Stimulated activated CD4-positive, alpha-beta T cell treated with anti-CD3 and anti-CD28 coated beads, Interleukin-12 subunit alpha, Interleukin-12 subunit beta, amount 100 ng/mL, for 48 hours (primary cell): ENCODE measurements around the gene CLPTM1.
A peak's percentile ranks its signal among the peaks of the same experiment; 100 is the strongest.
"Not testable (repeated sequence)": the region's sequence is repeated elsewhere in the genome, so short reads cannot be mapped to it uniquely, and the experiment has no call there.

Experiments used
- DNase-seq, 3 donors: peaks; one replicate each; pipeline ENCODE4 v3.0.0-alpha.2; 2020; ENCODE audit warnings: low read depth in 2 of 3, low spot score in 1 of 3

The CLPTM1 gene

GRCh38 chr19:44939668-44940067 is 15.5 kb upstream of the CLPTM1 start:
- no peak for DNase-seq

GRCh38 chr19:44942067-44942571 is 13.1 kb upstream of the CLPTM1 start, which contains the start of gene APOC4:
TSS of gene APOC4 (plus strand) at chr19:44942237. CDS start at chr19:44942278, 41 bp downstream.
- DNase-seq, result no peak

- no peak for DNase-seq
Observed at GRCh38 chr19:44943801-44944249, 11.4 kb upstream of the CLPTM1 start.

GRCh38 chr19:44947041-44947581 is 8.1 kb upstream of the CLPTM1 start:
- DNase-seq, result no peak

- no peak for DNase-seq
Observed at GRCh38 chr19:44948237-44948636, 6.9 kb upstream of the CLPTM1 start.

DNA sequence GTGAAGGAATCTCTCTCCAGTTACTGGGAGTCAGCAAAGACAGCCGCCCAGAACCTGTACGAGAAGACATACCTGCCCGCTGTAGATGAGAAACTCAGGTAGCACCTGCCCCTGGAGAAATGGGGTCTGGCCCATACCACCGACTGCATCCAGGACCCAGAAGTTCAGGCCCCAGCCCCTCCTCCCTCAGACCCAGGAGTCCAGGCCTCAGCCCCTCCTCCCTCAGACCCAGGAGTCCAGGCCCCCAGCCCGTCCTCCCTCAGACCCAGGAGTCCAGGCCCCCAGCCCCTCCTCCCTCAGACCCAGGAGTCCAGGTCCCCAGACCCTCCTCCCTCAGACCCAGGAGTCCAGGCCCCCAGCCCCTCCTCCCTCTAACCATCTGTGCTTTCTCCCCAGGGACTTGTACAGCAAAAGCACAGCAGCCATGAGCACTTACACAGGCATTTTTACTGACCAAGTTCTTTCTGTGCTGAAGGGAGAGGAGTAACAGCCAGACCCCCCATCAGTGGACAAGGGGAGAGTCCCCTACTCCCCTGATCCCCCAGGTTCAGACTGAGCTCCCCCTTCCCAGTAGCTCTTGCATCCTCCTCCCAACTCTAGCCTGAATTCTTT is 6.3 kb upstream of the CLPTM1 start:
- no peak for DNase-seq

DNA sequence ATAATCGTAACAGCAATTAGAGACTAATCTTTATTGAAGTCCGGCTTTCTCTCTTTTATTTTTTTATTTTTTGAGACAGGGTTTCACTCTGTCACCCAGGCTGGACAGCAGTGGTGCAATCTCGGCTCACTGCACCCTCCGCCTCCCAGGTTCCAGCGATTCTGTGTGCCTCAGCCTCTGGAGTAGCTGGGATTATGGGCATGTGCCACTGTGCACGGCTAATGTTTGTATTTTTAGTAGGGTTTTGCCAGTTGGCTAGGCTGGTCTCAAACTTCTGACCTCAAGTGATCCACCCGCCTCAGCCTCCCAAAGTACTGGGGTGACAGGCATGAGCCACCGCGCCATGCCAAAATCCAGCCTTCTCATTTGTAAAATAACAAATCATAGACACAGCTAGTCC is 5.6 kb upstream of the CLPTM1 start:
- no peak for DNase-seq

GRCh38 chr19:44951179-44952159 is 3.7 kb upstream of the CLPTM1 start:
- DNase-seq, result peak; percentile 31 to 74 (median 32)

DNA sequence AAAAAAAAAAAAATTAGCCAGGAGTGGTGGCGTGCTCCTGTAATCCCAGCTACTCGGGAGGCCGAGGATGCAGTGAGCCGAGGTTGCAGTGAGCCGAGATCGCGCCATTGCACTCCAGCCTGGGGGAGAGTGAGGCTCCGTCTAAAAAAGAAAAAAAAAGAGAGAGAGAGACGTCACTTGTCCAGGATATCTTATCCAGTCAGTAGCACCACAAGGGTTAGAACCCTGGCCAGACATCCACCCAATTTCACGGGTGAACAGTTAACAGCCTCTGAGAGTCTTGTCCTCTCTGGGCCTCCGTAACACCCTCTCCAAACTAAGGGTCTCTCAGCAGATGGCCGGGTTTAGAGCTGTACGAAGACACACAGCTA is 917 bp upstream of the CLPTM1 start:
- DNase-seq, result no peak

GRCh38 chr19:44955505-44956439 is 592 bp downstream of the CLPTM1 start:
- DNase-seq, result no peak

DNA sequence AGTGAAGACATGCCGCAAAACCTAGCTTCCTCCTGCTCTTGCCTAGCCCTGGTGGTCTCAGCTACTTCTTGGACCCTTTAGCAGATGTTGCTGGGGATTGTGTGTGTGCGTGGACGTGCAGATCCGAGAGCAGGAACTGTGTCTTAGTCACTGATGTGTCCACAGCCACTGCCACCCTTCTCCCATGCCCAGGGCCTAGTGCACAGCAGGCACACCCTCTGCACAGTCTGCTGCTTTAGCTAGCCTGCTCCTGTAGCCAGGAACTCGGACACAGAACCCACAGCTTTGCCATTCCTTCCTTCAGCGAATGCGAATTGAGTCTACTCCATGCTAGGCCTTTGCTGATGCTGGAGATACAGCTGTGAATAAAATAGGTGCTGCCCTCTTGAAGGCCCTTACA is 2.3 kb downstream of the CLPTM1 start:
- no peak for DNase-seq

DNA sequence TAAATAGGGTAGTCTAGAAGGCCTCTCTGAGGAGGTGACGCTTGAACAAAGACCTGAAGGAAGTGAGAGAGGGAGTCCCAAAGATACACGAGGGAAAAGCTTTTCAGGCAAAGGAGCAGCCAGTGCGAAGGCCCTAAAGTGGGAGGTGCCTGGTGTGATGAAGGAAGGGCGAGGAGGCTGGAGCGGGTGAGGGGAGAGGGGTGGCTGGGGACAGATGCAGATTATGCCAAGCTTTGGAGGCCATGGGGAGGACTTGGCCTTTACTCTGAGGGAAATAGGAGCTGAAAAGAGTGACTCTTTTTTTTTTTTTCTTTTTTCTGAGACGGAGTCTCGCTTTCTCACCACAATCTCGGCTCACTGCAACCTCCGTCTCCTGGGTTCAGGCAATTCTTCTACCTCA is 2.9 kb downstream of the CLPTM1 start:
- DNase-seq, result no peak

DNA sequence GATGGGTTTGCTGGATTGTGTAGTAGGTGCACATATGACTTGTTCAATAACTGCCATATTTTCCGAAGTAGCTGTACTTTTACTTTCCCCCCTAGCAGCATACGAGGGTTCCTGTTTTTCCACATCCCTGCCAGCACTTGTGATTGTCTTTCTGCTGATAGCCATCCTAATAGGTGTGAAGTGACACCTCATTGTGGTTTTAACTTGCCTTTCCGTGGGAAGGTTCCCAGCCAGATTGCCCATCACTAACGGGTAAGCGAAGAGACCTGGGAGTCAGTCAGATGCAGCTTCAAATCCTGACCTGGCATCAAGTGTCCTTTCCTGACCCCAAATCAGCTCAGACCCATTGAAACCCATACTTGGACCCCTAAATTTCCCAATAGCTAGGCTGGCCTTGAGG is 4.5 kb downstream of the CLPTM1 start:
- DNase-seq, result no peak

- DNase-seq, result no peak
Observed at GRCh38 chr19:44960906-44961728, 5.9 kb downstream of the CLPTM1 start.

DNA sequence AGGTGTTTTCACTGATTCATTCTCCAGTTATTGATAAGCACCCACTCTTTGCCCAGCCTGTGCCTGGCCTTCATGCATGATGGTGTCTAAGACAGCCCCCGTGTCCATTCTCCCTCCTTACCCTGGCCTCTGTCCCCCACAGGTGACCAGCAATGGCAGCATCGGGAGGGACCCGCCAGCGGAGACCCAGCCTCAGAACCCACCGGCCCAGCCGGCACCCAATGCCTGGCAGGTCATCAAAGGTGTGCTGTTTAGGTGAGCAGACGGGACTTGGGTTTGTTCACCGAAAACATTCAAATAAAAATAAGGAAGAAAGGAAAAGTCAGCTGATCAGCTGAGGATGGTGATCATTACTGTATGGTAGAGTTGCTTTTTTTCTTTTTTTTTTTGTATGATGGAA is 6.6 kb downstream of the CLPTM1 start:
- DNase-seq, result no peak

DNA sequence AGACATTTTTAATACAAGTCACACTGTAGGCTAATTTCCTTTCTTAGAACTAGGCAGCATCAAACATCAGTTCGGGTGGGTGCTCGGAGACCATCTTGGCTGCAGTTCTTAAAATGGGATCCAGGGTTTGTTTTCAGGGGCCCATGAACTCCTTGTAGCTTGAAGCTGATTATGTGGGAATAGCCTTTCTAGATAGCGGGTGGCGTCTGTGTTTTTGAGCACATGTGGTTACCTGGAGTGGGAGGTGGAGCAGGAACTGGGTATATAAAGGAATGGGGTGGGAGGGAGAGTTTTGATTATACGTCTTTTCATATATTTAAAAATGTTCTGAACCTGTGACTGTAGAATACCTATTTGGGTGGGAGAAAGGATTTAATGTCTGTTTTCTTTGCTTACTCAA is 12.9 kb downstream of the CLPTM1 start:
- no peak for DNase-seq

GRCh38 chr19:44968670-44969069 is 13.5 kb downstream of the CLPTM1 start:
- no peak for DNase-seq

GRCh38 chr19:44969437-44969836 is 14.3 kb downstream of the CLPTM1 start:
- DNase-seq, result no peak

DNA sequence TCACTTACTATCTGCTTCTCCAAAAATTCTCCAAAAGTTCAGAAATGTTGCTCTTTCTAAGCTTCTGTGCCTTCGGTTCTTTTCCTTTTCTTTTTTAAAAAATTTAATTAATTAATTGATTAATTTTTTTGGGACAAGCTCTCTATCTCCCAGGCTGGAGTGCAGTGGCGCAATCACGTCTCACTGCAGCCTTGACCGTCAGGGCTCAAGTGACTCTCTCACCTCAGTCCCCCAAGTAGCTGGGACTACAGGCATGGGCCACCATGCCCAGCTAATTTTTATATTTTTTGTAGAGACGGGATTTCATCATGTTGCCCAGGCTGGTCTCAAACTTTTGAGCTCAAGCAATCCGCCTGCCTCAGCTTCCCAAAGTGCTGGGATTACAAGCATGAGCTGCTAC is 16.3 kb downstream of the CLPTM1 start:
- DNase-seq, result not testable (repeated sequence)

- DNase-seq, result no peak
Observed at GRCh38 chr19:44972802-44973201, 17.6 kb downstream of the CLPTM1 start.
